Measurements from ENCODE around the gene SHROOM2.

SHROOM2 gene

DNA sequence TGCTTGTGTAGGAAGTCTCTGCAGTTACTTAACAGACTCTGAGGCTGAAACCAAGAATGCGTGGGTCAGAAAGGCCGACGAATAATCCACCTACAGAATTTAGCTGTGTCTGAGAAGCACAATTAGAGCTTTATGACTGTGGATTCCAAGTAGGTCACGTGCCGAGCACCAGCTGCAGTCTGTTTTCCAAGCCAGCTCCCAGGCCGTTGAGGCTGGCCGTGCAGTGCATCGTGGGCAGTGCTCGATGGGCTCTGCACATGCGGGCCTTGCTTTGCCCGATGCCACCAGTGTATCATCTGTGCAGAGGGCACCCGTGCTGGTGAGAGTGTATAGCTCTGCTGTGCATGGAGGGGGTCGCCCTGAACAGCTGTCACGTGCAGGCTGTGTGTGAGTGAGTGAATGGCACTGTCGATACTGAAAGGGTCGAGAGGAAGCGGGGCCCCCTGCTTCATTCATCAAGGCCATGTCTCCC, 113.4 kb downstream of the SHROOM2 start:
- no peak for DNase-seq (ENCODE audit: low read depth)

DNA sequence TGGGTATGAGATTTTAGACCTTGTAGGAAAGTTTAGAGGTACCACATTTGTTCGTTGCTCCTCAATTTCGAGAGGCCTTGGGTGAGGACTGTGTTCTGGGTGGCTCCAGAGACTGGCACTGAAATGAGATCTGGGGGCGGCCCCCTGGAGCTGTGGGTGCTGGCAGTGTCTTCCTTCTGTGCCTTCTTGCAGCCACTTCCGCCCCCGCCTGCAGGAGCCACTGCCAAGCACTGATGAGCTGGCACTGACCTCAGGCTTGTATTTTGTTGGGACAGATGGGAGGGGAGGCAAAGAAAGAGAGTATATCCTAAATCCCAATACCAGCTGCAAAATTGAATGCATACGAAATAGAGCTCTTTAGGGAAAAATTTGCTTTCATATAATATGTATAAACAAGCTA, 116.4 kb downstream of the SHROOM2 start:
- no peak for DNase-seq (ENCODE audit: low read depth)

DNA sequence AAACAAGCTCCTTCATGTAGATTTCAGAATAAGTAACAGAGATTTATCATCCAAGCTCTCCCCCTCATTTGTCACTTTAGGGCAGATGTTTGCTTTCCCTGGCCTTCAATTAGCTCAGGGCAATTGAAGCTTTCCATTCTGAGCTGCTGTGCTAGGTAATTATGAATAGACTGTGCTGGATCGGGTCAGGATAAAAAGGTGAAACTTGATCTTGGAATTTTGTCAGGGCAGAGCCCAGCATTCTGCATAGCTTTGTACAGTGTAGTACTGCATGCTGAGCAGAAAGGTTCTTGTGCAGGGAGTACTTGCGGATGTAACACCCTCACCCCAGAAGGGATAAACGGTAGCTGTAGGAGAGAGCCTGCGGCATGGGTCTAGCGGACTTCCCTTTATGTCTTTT, 116.9 kb downstream of the SHROOM2 start:
- no peak for DNase-seq (ENCODE audit: low read depth)

DNA sequence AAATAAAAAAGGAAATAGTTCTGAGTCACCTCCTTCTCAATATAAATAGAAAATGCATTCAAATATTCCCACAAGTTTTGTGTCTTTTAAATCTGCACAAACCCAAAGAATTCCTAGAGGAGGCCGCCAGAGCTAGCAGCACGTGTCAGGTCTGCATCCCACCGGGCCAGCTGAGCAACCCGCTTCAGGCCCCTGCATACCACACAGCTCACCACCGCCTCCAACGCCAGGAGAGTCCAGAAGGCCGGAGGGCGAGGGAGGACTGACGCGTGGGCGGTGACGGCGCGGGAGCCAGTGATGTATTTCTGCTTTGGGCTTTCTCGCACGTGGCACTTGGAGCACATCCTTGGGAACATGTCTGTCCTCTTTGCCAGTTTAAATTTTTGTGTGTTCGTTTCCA, 119.1 kb downstream of the SHROOM2 start:
- no peak for DNase-seq (ENCODE audit: low read depth)

DNA sequence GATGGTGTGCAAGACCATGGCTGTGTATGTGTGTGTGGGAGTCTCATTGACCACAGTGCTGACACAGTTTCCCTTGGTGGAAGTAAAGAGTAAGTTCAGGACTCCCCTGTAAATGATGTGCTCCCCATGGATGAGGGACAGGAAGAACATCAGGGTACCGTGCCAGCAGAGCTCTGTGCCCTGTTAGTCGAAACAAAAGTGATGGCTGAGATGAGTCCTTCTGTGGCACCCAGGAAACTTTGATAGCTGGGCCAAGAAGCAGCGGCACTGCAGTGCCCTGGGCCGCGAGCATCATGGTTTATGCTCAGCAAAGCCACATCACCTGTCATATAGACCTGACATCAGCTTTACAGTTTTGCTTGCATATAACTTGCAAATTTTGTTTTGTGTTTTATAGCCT, 119.5 kb downstream of the SHROOM2 start:
- no peak for DNase-seq (ENCODE audit: low read depth)

DNA sequence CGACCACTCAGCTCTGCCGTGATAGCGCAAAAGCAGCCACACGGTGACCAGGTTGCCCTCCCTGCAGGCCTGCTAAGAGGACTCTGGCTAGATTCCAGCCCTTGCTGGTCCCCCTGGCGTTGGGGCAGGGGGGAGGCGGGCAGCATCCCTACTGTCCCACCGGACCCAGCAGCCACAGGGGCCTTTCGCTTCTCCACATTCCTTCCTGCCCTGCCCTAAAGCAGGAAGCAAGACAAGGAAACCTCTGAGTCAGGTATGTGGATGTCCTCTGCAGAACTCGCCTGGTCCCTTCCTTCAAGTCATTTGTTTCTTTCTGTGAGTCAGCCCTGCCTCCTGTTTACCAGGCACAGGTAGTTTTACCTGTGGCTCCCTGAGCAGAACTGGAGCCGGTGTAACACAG, 120.7 kb downstream of the SHROOM2 start:
- no peak for DNase-seq (ENCODE audit: low read depth)

DNA sequence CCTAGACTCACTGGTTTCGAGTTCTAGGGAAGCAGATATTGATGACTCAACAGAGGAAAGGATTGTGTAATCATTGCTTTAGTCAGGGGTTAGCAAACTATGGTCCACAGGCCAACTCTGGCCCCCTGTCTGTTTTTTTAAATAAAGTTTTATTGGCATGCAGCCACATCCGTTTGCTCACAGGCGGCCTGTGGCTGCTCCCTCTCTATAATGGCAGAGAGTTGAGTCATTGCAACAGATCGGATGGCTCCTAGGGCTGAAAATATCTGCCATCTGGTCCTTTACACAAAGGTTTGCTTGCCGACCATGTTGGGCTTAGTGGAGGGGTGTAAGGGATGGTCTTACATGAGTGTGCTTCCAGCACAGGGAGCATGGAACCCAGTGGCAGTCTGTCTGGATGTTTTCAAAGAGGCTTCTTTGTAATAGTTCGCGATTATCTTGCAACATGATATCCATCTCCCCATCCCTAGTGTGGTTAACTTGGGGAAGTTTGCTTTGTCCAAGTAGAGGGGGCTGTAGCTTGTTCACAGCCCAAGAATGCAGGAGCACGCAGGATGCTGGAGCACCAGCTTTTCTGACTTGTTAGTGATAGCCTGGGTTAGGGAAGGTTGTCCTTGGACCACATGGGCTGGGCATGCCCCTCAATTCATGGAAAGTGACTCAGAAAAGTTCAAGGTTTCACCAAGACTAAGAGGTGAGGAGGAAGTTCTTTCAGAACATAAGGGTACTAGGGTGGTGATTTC, 121.6 kb downstream of the SHROOM2 start:
- DNase-seq (ENCODE audit: low read depth): no peak

DNA sequence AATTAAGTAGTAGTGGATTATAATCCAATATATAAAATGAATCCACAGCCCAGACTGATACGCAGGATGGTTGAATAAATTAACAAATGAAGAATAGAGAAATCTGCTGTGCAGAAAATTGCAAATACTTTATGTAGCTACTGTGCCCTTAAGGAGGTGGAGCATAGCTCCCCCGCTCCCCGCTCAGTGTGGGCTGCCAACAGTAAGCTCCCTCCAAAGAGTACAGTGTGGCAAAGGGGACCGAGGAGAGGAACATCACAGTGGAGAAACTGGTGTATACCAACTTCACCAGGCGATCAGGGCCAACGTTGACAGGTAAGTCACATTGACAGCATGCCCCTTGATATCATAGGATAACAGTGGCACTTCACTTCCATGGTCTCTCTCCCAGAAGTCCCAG, 123.0 kb downstream of the SHROOM2 start:
- DNase-seq (ENCODE audit: low read depth): no peak

DNA sequence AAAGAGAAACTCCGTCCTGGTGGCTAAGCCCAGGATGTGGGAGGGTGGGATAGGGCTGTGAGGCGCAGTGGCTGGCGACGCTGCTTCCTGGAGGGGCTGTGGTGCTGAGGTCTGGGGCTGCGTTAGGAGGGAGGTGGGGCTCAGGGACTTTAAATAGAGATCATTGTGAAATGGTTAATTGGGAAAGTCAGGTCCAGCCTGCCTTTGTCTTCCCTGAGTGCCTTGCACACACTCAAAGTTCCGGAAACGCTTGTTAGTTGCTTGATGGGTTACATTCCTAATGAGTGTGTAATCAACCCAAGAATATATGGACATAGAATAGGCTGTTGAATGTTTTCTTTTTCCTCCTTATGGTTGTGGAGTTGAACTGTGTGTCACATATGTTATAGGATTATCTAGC, 125.3 kb downstream of the SHROOM2 start:
- no peak for DNase-seq (ENCODE audit: low read depth)

DNA sequence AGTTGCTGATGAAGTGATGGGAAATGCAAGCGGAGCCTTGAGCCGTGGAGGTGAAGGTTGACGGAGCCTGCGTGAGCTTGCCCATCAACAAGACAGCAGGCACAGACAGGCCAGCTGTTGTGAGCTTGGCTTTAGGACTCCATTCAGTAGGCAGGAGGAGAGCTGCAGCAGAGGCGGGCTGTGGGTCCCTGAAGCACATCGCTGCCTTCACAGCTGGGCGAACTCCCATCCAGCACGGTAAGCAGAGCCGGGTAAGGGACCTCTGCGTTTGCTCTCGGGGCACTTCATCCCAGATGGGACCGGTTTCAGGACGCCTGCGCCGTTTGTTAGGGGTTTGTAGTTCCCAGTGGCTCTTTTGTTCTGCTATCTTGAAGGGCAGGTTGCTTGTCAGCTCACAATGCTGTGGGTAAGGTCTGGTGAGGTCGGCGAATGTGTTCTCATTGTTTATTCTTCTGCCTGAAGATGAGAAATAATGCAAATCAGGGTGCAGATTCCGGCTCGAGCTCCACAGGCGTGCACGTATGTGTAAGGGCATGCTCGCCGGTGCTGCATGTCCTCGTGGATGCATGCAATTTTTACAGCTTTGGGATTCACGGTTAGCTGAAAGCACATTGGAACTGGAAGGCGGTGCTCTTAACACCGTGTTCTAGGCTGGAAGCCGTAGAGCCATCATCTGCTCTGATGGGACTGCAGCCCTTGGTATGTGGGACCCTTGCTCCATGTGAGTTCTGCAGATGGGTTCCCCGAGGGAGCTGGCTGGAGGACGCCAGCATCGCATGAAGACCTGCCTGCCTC, 126.3 kb downstream of the SHROOM2 start:
- no peak for DNase-seq (ENCODE audit: low read depth)

DNA sequence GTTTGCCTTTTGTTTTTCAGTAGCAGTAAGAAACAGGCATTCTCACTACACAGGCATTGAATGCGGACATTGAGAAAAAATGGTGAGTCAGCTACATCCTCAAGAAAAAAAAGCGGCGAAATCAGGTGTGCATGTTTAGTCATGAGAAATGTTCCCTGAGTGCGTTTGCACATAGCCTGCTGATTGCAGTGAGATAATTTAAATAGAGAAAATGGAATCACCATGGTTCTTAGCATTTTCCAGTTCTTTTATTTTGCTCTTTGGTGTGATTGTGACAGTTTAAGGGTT, 126.9 kb downstream of the SHROOM2 start:
- no peak for DNase-seq (ENCODE audit: low read depth)

DNA sequence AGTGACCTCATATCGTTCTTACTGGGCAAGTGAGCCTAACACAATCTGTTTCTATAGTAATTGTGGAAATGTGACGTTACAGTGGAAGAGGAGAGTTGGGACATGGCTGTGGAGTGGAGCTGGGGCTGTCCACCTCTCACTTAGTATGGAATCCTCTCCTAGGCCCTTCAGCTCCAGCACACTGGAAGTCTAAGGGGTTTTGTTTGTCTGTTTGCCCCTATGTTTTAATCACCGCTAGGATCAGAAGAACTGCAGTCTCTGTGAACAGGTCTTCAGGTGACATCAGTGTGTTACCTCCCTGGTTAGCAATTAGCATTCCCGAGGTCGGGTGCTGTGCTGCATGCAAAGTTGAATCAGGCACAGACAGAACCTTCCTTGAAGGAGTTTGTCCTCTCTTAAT, 131.6 kb downstream of the SHROOM2 start:
- no peak for DNase-seq (ENCODE audit: low read depth)

DNA sequence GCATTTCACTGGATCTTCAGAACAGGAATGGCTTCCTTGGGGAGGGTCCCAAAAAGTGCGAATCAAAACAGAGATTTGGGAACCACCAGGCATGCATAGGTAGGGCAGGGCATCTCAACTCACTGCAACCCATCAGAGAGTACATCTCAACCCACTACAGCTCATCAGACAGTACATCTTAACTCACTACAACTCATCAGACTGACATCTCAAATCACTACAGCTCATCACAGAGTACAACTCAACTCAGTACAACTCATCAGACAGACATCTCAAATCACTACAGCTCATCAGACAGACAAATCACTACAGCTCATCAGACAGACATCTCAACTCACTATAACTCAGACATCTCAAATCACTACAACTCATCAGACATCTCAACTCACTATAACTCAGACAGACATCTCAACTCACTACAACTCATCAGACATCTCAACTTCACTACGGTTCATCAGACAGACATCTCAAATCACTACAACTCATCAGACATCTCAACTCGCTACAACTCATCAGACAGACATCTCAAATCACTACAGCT, 133.5 kb downstream of the SHROOM2 start:
- DNase-seq (ENCODE audit: low read depth): no peak

DNA sequence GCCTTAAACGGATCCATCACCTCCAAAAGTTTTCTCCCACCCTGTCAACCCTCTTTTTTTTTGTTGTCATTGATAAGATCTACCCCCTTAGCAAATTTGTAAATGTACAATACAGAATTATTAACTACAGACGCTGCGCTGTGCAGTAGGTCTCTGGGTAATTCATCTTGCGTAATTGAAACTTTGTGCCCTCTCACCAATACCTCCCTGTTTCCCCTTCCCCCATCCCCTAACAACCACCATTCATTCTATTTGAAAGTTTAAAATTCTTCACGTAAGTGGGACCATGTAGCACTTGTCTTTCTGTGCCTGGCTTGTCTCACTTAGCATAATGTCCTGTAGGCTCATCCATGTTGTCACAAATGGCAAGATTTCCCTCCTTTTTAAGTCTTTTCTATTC, 135.2 kb downstream of the SHROOM2 start:
- DNase-seq (ENCODE audit: low read depth): no peak

DNA sequence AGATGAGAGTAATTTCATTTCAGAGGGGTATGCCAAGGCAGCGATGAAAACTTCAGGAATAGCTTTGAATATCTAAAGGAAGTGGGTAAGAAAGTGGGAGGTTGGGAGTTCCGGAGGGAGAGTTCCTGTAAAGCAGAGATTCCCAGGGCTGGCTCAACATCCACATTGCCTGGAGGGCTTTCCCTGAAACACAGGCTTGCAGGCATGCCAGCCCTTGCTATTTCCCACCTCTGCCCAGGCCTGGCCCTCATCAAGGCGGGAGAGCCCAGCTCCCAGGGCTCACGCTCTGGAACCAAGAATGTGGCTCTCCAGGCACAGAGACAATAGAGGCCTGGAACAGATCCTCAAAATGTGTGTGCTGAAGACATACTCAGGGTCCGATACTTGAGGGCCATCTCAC, 137.1 kb downstream of the SHROOM2 start:
- no peak for DNase-seq (ENCODE audit: low read depth)

DNA sequence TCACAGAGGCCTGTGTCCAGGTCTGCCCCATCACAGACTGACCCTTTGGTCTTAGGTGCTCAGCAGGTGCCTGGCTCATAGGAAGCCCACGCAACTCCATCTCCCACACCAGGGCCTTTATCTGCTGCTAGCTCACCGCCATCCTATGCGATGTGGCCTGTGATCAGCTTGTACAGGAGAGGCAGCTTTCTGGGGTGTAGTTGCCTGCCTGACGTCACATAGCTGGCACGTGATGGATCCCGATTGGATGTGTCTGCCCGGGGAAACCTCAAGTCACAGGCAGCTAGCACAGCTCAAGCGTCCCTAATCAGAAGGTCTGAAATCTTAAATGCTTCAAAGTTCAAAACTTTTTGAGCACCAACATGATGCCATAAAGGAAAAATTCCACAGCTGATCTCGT, 139.8 kb downstream of the SHROOM2 start:
- DNase-seq (ENCODE audit: low read depth): no peak

DNA sequence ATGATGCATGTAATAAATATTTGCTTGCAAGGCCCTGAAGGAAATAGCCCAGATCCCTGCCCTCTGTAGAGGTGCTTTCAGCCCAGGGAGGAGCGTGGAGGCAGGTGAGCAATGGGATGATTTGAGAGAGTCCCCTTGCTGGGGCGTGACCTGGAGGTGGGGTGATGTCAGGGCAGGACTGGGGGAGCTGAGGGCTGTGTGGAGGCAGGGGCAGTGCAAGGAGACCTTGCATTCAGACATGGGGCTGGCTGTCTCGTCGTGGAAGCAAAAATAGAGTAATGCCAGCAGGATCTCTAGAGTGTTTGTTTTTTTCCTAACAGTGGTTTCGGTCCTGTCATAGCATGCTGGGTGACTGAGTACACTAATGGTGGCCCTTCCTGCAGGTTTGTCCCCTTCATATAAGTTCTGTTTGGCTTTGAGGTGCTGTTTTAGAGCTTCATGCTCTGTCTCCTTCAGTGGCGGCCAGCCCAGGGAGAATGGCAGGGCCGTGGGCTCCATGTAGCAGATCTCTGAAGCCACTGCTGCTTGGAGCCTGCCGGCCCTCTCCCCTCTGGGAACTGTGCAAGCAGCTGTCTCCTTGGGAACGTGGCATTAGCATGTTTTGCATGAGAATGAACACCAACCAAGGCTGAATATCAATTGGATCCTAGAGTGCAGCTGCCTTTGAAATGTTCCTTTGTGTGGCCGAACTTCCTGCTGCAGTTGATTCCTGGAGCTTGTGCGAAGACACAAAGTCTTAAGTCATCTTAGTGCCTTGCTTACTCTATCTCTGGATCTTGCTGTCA, 141.7 kb downstream of the SHROOM2 start:
- no peak for DNase-seq (ENCODE audit: low read depth)

DNA sequence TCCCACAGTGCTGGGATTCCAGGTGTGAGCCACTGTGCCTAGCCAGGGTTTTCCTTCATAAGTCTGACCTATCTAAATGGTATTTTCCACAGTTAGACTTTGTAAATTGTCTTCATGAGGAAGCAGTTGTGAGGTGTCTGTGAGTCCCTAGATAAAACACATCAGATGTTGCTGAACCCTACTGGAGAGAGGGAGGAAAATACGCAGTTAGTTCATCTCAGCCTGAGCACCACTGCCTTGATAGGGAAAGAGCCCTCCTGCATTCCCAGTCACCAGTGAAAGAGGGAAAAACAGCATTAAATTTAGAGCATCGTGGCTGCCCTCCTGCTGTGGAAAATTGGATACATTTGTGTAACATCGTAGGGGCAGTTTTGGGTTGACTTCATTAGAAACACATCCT, 149.2 kb downstream of the SHROOM2 start:
- no peak for DNase-seq (ENCODE audit: low read depth)

DNA sequence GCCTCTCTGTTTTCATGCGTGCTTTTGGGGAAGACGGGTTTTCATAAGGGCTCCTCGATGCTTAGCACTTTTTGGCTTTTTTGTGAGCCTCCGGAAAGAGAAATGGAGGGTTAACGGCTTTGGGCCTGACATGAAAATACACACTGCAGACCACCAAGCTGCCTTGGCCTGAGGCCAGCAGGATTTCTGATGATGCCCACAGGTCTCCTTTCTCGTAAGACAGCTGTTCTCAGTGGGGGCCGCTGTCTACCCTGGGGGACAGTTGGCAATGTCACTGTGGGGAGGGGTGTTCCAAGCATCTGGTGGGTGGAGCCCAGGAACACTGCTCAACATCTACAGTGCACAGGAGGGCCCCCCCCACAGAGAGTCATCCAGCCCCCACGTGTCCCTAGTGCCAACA, 151.5 kb downstream of the SHROOM2 start:
- DNase-seq (ENCODE audit: low read depth): no peak

DNA sequence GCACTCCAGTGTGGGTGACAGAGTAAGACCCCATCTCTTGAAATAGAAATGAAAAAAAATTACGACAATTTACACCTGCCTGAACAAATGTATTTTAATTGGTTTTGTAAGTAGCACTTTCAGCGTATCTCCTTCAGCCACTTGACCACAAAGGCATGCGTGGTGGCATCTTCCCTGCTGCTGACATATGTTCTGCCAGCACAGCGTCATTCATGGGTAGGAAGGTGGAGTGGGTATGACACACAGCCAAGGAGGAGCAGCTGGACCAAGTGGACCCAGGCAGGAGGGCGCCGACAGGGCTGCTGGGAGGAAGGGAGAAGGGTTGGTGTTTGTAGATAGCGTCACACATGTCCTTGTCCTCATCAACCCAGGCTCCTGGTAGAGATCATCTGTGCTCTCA, 152.3 kb downstream of the SHROOM2 start:
- DNase-seq (ENCODE audit: low read depth): no peak

DNA sequence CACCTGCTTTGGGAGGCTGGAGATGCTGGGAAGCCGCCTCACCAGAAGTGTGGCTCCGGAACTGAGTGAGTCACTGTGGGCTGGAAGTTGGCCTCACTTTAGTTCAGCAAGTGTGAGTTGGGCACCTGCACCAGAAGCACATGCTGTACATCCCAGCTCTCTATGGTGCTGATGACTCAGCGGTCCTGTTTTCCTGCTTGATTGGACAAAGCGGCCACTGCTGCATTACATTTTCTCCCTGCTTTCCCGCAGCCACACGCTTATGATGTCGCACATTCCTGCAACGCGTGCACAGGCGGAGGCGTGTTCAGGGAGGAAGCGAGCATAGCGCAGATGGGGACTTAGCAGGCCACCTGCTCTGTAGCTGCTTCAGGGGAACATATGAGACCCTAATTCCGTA, 154.2 kb downstream of the SHROOM2 start:
- DNase-seq (ENCODE audit: low read depth): no peak

DNA sequence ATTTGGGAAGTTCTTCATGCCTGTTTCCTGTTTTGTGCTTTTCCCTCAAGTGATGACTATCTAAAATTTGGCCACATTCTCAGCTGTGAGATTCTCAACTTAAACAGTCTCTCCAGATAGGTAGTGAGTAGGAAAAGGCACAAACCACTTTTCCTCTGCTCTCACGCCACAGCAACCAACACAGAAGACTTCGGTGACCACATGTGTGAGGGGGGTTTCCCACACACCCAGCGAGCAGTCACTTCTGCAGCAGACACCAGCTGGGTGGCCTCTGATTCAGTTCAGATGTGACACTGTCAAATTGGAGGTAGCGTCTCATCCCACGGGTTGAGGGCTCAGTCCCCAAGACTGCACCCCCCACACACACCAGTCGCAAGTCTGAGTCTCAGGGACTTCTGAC, 155.9 kb downstream of the SHROOM2 start:
- DNase-seq (ENCODE audit: low read depth): peak; percentile 55

DNA sequence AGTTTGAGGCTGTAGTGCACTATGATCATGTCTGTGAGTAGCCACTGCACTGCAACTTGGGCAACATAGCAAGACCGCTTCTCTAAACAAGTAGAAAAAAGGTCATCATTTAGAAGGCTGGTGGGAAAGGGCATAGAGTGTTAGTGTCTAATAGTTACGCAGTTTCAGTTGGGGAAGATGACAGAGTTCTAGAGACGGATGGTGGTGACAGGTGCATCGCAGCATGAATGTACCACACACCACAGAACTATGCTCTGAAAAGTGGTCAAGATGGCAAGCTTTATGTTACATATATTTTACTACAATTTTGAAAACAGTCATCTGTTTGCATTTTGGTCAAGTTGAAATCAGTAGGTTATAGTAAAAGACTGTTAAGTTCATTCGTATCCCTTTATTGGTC, 157.2 kb downstream of the SHROOM2 start:
- DNase-seq (ENCODE audit: low read depth): no peak
